Trophoblast cell (in vitro differentiated cells and primary cell): ENCODE results near the gene CNKSR2.

Experiments used
- DNase-seq, 2 donors: peaks; one replicate each; pipeline ENCODE4 v3.0.0-alpha.2; 2016
- H2AFZ ChIP-seq: 2 replicates; pipeline ENCODE4 v1.6.1; 2013; ENCODE audit warnings: low read length, moderate library complexity, mild to moderate bottlenecking; ENCODE audit not compliant: insufficient read depth, poor library complexity
- H2AK5ac ChIP-seq: 2 replicates; pipeline ENCODE4 v1.6.1; 2013; ENCODE audit warnings: mild to moderate bottlenecking, low read length
- H2BK120ac ChIP-seq: 2 replicates; pipeline ENCODE4 v1.6.1; 2013; ENCODE audit warnings: low read length, mild to moderate bottlenecking, moderate library complexity; ENCODE audit not compliant: insufficient read depth, poor library complexity
- H2BK12ac ChIP-seq: 2 replicates; pipeline ENCODE4 v1.6.1; 2013; ENCODE audit warnings: mild to moderate bottlenecking, low read length, moderate library complexity
- H2BK5ac ChIP-seq: 2 replicates; pipeline ENCODE4 v1.6.1; 2013; ENCODE audit warnings: low read length, low read depth, moderate library complexity, mild to moderate bottlenecking; ENCODE audit not compliant: poor library complexity
- H3K14ac ChIP-seq: 2 replicates; pipeline ENCODE4 v1.6.1; 2013; ENCODE audit warnings: mild to moderate bottlenecking, low read length
- H3K18ac ChIP-seq: 2 replicates; pipeline ENCODE4 v1.6.1; 2013; ENCODE audit warnings: mild to moderate bottlenecking, low read length
- H3K23ac ChIP-seq: 2 replicates; pipeline ENCODE4 v1.6.1; 2013; ENCODE audit warnings: low read length
- H3K27ac ChIP-seq: 2 replicates; pipeline ENCODE4 v1.5.1; 2013; ENCODE audit warnings: low read depth, mild to moderate bottlenecking, inconsistent platforms, low read length, moderate library complexity
- H3K27me3 ChIP-seq: 2 replicates; pipeline ENCODE4 v1.6.1; 2013; ENCODE audit warnings: inconsistent platforms, mild to moderate bottlenecking, low read length, moderate library complexity; ENCODE audit not compliant: insufficient read depth
- H3K36me3 ChIP-seq, 2 experiments: 1 replicate in 1 of 2; 2 replicates in 1 of 2; pipeline ENCODE4 v1.6.1; 2013; ENCODE audit warnings: low read length in 2 of 2, mild to moderate bottlenecking in 2 of 2, moderate library complexity in 1 of 2; ENCODE audit not compliant: insufficient read depth in 2 of 2, control insufficient read depth in 1 of 2
- H3K4ac ChIP-seq: 2 replicates; pipeline ENCODE4 v1.6.1; 2013; ENCODE audit warnings: low read depth, mild to moderate bottlenecking, low read length, moderate library complexity
- H3K4me1 ChIP-seq, 2 experiments: 1 replicate in 1 of 2; 2 replicates in 1 of 2; pipeline ENCODE4 v1.6.1; 2013; ENCODE audit warnings: low read length in 2 of 2, mild to moderate bottlenecking in 2 of 2, moderate library complexity in 1 of 2; ENCODE audit not compliant: insufficient read depth in 2 of 2, control insufficient read depth in 1 of 2
- H3K4me2 ChIP-seq: 2 replicates; pipeline ENCODE4 v1.6.1; 2013; ENCODE audit warnings: inconsistent platforms, mild to moderate bottlenecking, low read length, moderate library complexity
- H3K4me3 ChIP-seq: 2 replicates; pipeline ENCODE4 v1.5.1; 2013; ENCODE audit warnings: mild to moderate bottlenecking, low read depth, low read length, inconsistent platforms
- H3K79me1 ChIP-seq: one replicate; pipeline ENCODE4 v1.6.1; 2013; ENCODE audit warnings: low read length
- H3K79me2 ChIP-seq: 2 replicates; pipeline ENCODE4 v1.6.1; 2013; ENCODE audit warnings: low read length, mild to moderate bottlenecking; ENCODE audit not compliant: control insufficient read depth, insufficient read depth, poor library complexity
- H3K9ac ChIP-seq: 2 replicates; pipeline ENCODE4 v1.6.1; 2013; ENCODE audit warnings: mild to moderate bottlenecking, low read length
- H3K9me3 ChIP-seq: 2 replicates; pipeline ENCODE4 v1.6.1; 2013; ENCODE audit warnings: low read depth, mild to moderate bottlenecking, control low read depth, inconsistent platforms, low read length; ENCODE audit not compliant: insufficient read depth
- H4K12ac ChIP-seq: 2 replicates; pipeline ENCODE4 v1.6.1; 2013; ENCODE audit warnings: low read depth, mild to moderate bottlenecking, low read length, moderate library complexity
- H4K8ac ChIP-seq: 2 replicates; pipeline ENCODE4 v1.6.1; 2013; ENCODE audit warnings: low read depth, mild to moderate bottlenecking, low read length, moderate library complexity
- H4K91ac ChIP-seq: one replicate; pipeline ENCODE4 v1.6.1; 2013; ENCODE audit warnings: low read depth, mild to moderate bottlenecking, low read length, moderate library complexity
- WGBS: extraction: QIAGEN DNeasy Blood & Tissue Kit; methylation state at CpG from one replicate; pipeline ENCODE4 v1.1.7; 2013; ENCODE audit warnings: missing lambda C conversion rate; ENCODE audit not compliant: insufficient read length, insufficient coverage; ENCODE audit errors: extremely low coverage; 5-methylcytosine and 5-hydroxymethylcytosine counted together

The CNKSR2 gene

GRCh38 chrX:21645431-21645830, 271.2 kb downstream of the CNKSR2 start:
- H3K27me3 ChIP-seq: no peaks in the 10 kb centered on the region
- H3K9ac ChIP-seq: no peak overlapping the region
- H3K27ac ChIP-seq: no peak overlapping the region
- no peak overlapping the region for H4K12ac ChIP-seq
- H3K79me1 ChIP-seq: no peaks in the 10 kb centered on the region
- no peak overlapping the region for H4K91ac ChIP-seq
- H3K14ac ChIP-seq: no peak overlapping the region
- no peak overlapping the region for H3K4ac ChIP-seq
- H3K4me3 ChIP-seq: no peak overlapping the region
- H3K9me3 ChIP-seq: no peaks in the 10 kb centered on the region
- H3K79me2 ChIP-seq: no peaks in the 10 kb centered on the region
- H2BK5ac ChIP-seq: no peak overlapping the region
- no peak overlapping the region for H2BK120ac ChIP-seq
- DNase-seq: no peak
- no peaks in the 10 kb centered on the region for H3K36me3 ChIP-seq
- H2BK12ac ChIP-seq: no peak overlapping the region
- no peaks in the 10 kb centered on the region for H3K4me1 ChIP-seq
- no peak overlapping the region for H2AFZ ChIP-seq
- no peak overlapping the region for H3K4me2 ChIP-seq
- H4K8ac ChIP-seq: no peak overlapping the region
- no peak overlapping the region for H3K18ac ChIP-seq
- no peak overlapping the region for H3K23ac ChIP-seq
- no peak overlapping the region for H2AK5ac ChIP-seq

GRCh38 chrX:21645886-21646285, 271.7 kb downstream of the CNKSR2 start:
- H4K8ac ChIP-seq: no peak overlapping the region
- no peak overlapping the region for H3K18ac ChIP-seq
- no peaks in the 10 kb centered on the region for H3K36me3 ChIP-seq
- no peak overlapping the region for H3K4ac ChIP-seq
- H3K4me1 ChIP-seq: no peaks in the 10 kb centered on the region
- H3K4me2 ChIP-seq: no peak overlapping the region
- H2AK5ac ChIP-seq: no peak overlapping the region
- no peak overlapping the region for H3K23ac ChIP-seq
- no CpG with 5 or more reads among the region's 3 CpGs for WGBS
- H3K79me1 ChIP-seq: no peaks in the 10 kb centered on the region
- no peak overlapping the region for H3K14ac ChIP-seq
- no peaks in the 10 kb centered on the region for H3K79me2 ChIP-seq
- H3K27me3 ChIP-seq: no peaks in the 10 kb centered on the region
- H3K4me3 ChIP-seq: no peak overlapping the region
- no peak overlapping the region for H2BK120ac ChIP-seq
- DNase-seq: no peak
- H4K12ac ChIP-seq: no peak overlapping the region
- H2BK12ac ChIP-seq: no peak overlapping the region
- no peak overlapping the region for H3K9ac ChIP-seq
- no peak overlapping the region for H2AFZ ChIP-seq
- no peak overlapping the region for H2BK5ac ChIP-seq
- no peak overlapping the region for H3K27ac ChIP-seq
- no peak overlapping the region for H4K91ac ChIP-seq
- no peaks in the 10 kb centered on the region for H3K9me3 ChIP-seq

- Histone ChIP-seq H2AFZ (no peak overlapping the region), H3K36me3 (peaks cover 0 to 2% of the 10 kb centered on the region in 2 experiments), H3K27ac (no peak overlapping the region), H3K79me2 (no peaks in the 10 kb centered on the region), H2AK5ac (no peak overlapping the region), H4K12ac (no peak overlapping the region), H3K27me3 (no peaks in the 10 kb centered on the region), H2BK12ac (no peak overlapping the region), H3K9me3 (peaks cover 2% of the 10 kb centered on the region), H3K23ac (no peak overlapping the region), H4K8ac (no peak overlapping the region), H4K91ac (no peak overlapping the region), H3K9ac (no peak overlapping the region), H2BK5ac (no peak overlapping the region), H3K4me2 (no peak overlapping the region), H3K18ac (no peak overlapping the region), H2BK120ac (no peak overlapping the region), H3K79me1 (no peaks in the 10 kb centered on the region), H3K4me3 (no peak overlapping the region), H3K14ac (no peak overlapping the region), H3K4ac (no peak overlapping the region), H3K4me1 (no peaks in the 10 kb centered on the region)
- no CpG with 5 or more reads among the region's 76 CpGs for WGBS
- no peak for DNase-seq
Observed at GRCh38 chrX:21655901-21656586, 281.8 kb downstream of the CNKSR2 start.

- DNase-seq: no peak
- no peaks in the 10 kb centered on the region for H3K79me2 ChIP-seq
- no peak overlapping the region for H3K4me2 ChIP-seq
- H3K23ac ChIP-seq: no peak overlapping the region
- WGBS: no CpG with 5 or more reads among the region's 61 CpGs
- H2AK5ac ChIP-seq: no peak overlapping the region
- no peak overlapping the region for H4K8ac ChIP-seq
- no peaks in the 10 kb centered on the region for H3K79me1 ChIP-seq
- no peak overlapping the region for H2AFZ ChIP-seq
- no peak overlapping the region for H4K12ac ChIP-seq
- peaks cover 2% of the 10 kb centered on the region for H3K9me3 ChIP-seq
- H2BK12ac ChIP-seq: no peak overlapping the region
- H2BK120ac ChIP-seq: no peak overlapping the region
- H3K4me1 ChIP-seq: no peaks in the 10 kb centered on the region
- no peak overlapping the region for H4K91ac ChIP-seq
- H2BK5ac ChIP-seq: no peak overlapping the region
- H3K9ac ChIP-seq: no peak overlapping the region
- H3K18ac ChIP-seq: no peak overlapping the region
- peaks cover 0 to 2% of the 10 kb centered on the region in 2 experiments for H3K36me3 ChIP-seq
- no peak overlapping the region for H3K4me3 ChIP-seq
- no peak overlapping the region for H3K4ac ChIP-seq
- H3K27me3 ChIP-seq: no peaks in the 10 kb centered on the region
- H3K27ac ChIP-seq: no peak overlapping the region
- no peak overlapping the region for H3K14ac ChIP-seq
Observed at GRCh38 chrX:21656587-21657317, 282.5 kb downstream of the CNKSR2 start.
